ENCODE measurements around the gene GLP1R.

DNA sequence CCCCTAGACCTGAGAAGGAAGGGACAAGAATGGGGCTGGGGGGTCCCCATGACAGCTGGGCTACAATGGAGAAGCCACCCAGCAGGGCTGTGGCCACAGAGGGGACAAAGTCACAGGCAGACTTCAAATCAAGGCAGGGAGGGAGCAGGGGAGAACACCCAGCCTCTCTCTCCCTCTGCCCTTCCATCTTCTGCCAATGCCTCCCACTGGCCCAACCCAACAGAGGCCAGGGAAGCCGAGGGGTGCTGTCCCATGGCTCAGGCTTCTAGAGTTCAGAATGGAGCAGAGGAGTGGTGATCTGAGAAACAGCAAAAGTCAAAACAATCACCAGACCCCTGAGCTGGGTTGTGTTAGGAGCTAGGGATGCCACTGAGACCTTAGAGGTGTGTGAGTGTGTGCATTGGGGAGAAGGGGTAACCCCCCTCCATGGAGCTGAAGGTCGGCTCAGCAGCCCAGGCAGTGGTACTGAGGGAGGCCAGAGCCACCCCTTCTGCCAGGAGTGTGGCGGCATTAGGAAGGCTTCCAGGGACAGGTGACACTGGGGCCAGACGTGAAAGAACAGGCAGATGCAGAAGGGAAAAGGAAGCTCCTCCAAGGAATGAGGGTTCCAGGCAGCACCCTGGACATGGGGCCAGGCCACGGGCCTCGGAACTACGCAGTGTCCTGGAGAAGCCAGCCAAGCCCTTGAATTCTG lies 12.0 kb downstream of the GLP1R start:
- no peak for TF ChIP-seq POLR2A (IDR thresholded peaks at IDR 0.05; ENCODE audit: low read length)
- no peak for TF ChIP-seq GATA1 (IDR thresholded peaks at IDR 0.05; ENCODE audit: low read depth, low read length)
